IMR-90 (cell line): ENCODE results near the gene CLSTN3. TPM values are rescaled to one million over a fixed set of nuclear protein-coding genes. Genes with fewer than 3 reads are reported as not detected.
A peak's percentile ranks its signal among the peaks of the same experiment; 100 is the strongest.

ENCODE experiments used
- ATAC-seq: fragments of 200-7000 bp; cut with Tn5 transposase; 2 replicates; pipeline ENCODE4 v1.9.1; 2020; ENCODE audit warnings: low read depth, mild to moderate bottlenecking, moderate library complexity
- BruUV-seq: library from RNA; stranded (reverse); fragments of 400-500 nt; replicated peaks from 2 replicates; lab custom pipeline; 2021; lab: Mats Ljungman, UMichigan
- CTCF ChIA-PET: fragments of 300-600 bp; formaldehyde crosslinking; extraction: SDS; loops from one replicate; lab custom pipeline; 2021; ENCODE audit warnings: antibody characterized with exemption; lab: Yijun Ruan, JAX
- POLR2A ChIA-PET: fragments of 300-600 bp; sonication (Branson Sonifier 250); formaldehyde crosslinking; loops from one replicate; lab custom pipeline; 2022; ENCODE audit warnings: antibody characterized with exemption; ENCODE audit not compliant: unreplicated experiment; lab: Charles Lee
- DNase-seq: peaks from one replicate; pipeline ENCODE4 v3.0.0; 2013
- H2AFZ ChIP-seq: replicated peaks from 2 replicates; pipeline ENCODE3; 2013; ENCODE audit warnings: low read length, mild to moderate bottlenecking; ENCODE audit not compliant: poor library complexity
- H2AK5ac ChIP-seq: 2 replicates; pipeline ENCODE4 v1.6.1; 2013; ENCODE audit warnings: low read depth, low read length, inconsistent platforms
- H2AK9ac ChIP-seq: replicated peaks from 2 replicates; pipeline ENCODE3; 2013; ENCODE audit warnings: mild to moderate bottlenecking, low read depth, low read length, moderate library complexity; ENCODE audit not compliant: poor library complexity
- H2BK120ac ChIP-seq: 2 replicates; pipeline ENCODE4 v1.6.1; 2013; ENCODE audit warnings: low read depth, low read length, inconsistent platforms
- H2BK15ac ChIP-seq: 3 replicates; pipeline ENCODE4 v1.6.1; 2013; ENCODE audit warnings: low read depth, low read length, inconsistent platforms
- H2BK20ac ChIP-seq: 2 replicates; pipeline ENCODE4 v1.6.1; 2013; ENCODE audit warnings: low read depth, mild to moderate bottlenecking, inconsistent platforms, low read length, moderate library complexity
- H2BK5ac ChIP-seq: 2 replicates; pipeline ENCODE4 v1.6.1; 2013; ENCODE audit warnings: mild to moderate bottlenecking, low read depth, low read length, inconsistent platforms; ENCODE audit not compliant: poor library complexity, severe bottlenecking
- H3K14ac ChIP-seq: replicated peaks from 2 replicates; pipeline ENCODE4 v1.6.1; 2013; ENCODE audit warnings: low read depth, low read length, inconsistent platforms
- H3K18ac ChIP-seq: 2 replicates; pipeline ENCODE4 v1.6.1; 2013; ENCODE audit warnings: low read depth, low read length, control low read depth
- H3K23ac ChIP-seq: 2 replicates; pipeline ENCODE4 v1.6.1; 2013; ENCODE audit warnings: low read depth, low read length, inconsistent platforms
- H3K27ac ChIP-seq: 2 replicates; pipeline ENCODE4 v1.5.1; 2013; ENCODE audit warnings: mild to moderate bottlenecking, control low read depth, low read length; ENCODE audit not compliant: insufficient read depth
- H3K27me3 ChIP-seq: 2 replicates; pipeline ENCODE4 v1.6.1; 2013; ENCODE audit warnings: low read length; ENCODE audit not compliant: control insufficient read depth, insufficient read depth
- H3K36me3 ChIP-seq: 2 replicates; pipeline ENCODE4 v1.6.1; 2013; ENCODE audit warnings: low read length, mixed read lengths; ENCODE audit not compliant: control insufficient read depth, insufficient read depth
- H3K4ac ChIP-seq: 2 replicates; pipeline ENCODE4 v1.6.1; 2013; ENCODE audit warnings: low read depth, low read length, inconsistent platforms
- H3K4me1 ChIP-seq: 2 replicates; pipeline ENCODE4 v1.6.1; 2013; ENCODE audit warnings: low read length, mixed read lengths; ENCODE audit not compliant: control insufficient read depth, insufficient read depth
- H3K4me2 ChIP-seq: 2 replicates; pipeline ENCODE4 v1.6.1; 2013; ENCODE audit warnings: low read depth, mild to moderate bottlenecking, control low read depth, low read length, moderate library complexity
- H3K4me3 ChIP-seq: 2 replicates; pipeline ENCODE4 v1.5.1; 2013; ENCODE audit warnings: low read depth, mild to moderate bottlenecking, control low read depth, low read length, moderate library complexity; ENCODE audit not compliant: insufficient read depth
- H3K56ac ChIP-seq: 2 replicates; pipeline ENCODE4 v1.6.1; 2013; ENCODE audit warnings: low read length, inconsistent platforms; ENCODE audit not compliant: insufficient read depth; ENCODE audit errors: extremely low read depth
- H3K79me1 ChIP-seq, 2 experiments: 2 replicates each; pipeline ENCODE4 v1.6.1; 2013; ENCODE audit warnings: low read length in 2 of 2, inconsistent platforms in 1 of 2, low read depth in 1 of 2
- H3K9ac ChIP-seq: 2 replicates; pipeline ENCODE4 v1.6.1; 2013; ENCODE audit warnings: low read depth, low read length, control low read depth
- H3K9me1 ChIP-seq: 2 replicates; pipeline ENCODE4 v1.6.1; 2013; ENCODE audit warnings: low read length, inconsistent platforms; ENCODE audit not compliant: insufficient read depth
- H3K9me3 ChIP-seq: 2 replicates; pipeline ENCODE4 v1.6.1; 2013; ENCODE audit warnings: low read length; ENCODE audit not compliant: control insufficient read depth, insufficient read depth
- H4K20me1 ChIP-seq: 2 replicates; pipeline ENCODE4 v1.6.1; 2013; ENCODE audit warnings: low read length, inconsistent platforms; ENCODE audit not compliant: insufficient read depth
- H4K5ac ChIP-seq: 2 replicates; pipeline ENCODE4 v1.6.1; 2013; ENCODE audit warnings: mild to moderate bottlenecking, low read depth, low read length, control low read depth
- H4K8ac ChIP-seq, 2 experiments: 2 replicates each; pipeline ENCODE4 v1.6.1; 2013; ENCODE audit warnings: low read depth in 2 of 2, low read length in 2 of 2, control low read depth in 1 of 2, inconsistent platforms in 1 of 2
- H4K91ac ChIP-seq: 2 replicates; pipeline ENCODE4 v1.6.1; 2013; ENCODE audit warnings: low read depth, low read length, inconsistent platforms; ENCODE audit not compliant: insufficient read depth
- CTCF ChIP-seq: conservative IDR thresholded peaks from 2 replicates; pipeline ENCODE4 v1.5.1; 2012; ENCODE audit warnings: mild to moderate bottlenecking, low read depth, low read length, improper control_type of control experiment
- MXI1 ChIP-seq: IDR thresholded peaks from 2 replicates; pipeline ENCODE4 v1.6.1; 2012; ENCODE audit warnings: low read depth, mild to moderate bottlenecking, low read length, moderate library complexity, borderline replicate concordance
- RAD21 ChIP-seq: IDR thresholded peaks from 2 replicates; pipeline ENCODE4 v1.6.1; 2012; ENCODE audit warnings: low read length, improper control_type of control experiment
- SMC3 ChIP-seq: fragments of 150-350 bp; IDR thresholded peaks from 2 replicates; pipeline ENCODE4 v1.6.1; 2016; ENCODE audit warnings: low read depth, mild to moderate bottlenecking, antibody characterized with exemption, low read length, moderate library complexity
- WGBS, 2 experiments: methylation state at CpG; one replicate each; pipeline versions ENCODE4 v1.1.5 to v1.1.7; 2013; ENCODE audit warnings: missing lambda C conversion rate in 2 of 2; ENCODE audit not compliant: insufficient read length in 1 of 2; ENCODE audit errors: extremely low coverage in 2 of 2; 5-methylcytosine and 5-hydroxymethylcytosine counted together
- dilution Hi-C: fragments of 300-500 bp; cut with HindIII; formaldehyde crosslinking; loops from one replicate; pipeline ENCODE4 v1.14.3; 2018; ENCODE audit warnings: low sequenced_read_pairs; ENCODE audit not compliant: unreplicated experiment
- in situ Hi-C: fragments of 300-500 bp; cut with MboI; formaldehyde crosslinking; loops from 3 replicates; pipeline ENCODE4 v1.14.3; 2019; ENCODE audit warnings: low sequenced_read_pairs, inconsistent platforms, mixed read lengths
- intact Hi-C: fragments of 100-400 bp; cut with micrococcal nuclease; formaldehyde crosslinking; loops from 2 replicates; pipeline ENCODE4 v1.10.0; 2022
- polyA plus RNA-seq, 3 experiments: library from polyadenylated mRNA; depleted of rRNA; stranded (reverse); fragments of >200 nt; gene quantifications; 2 replicates each; pipeline ENCODE4 v1.2.3, GENCODE V29; 2012; ENCODE audit warnings: low replicate concordance in 1 of 3
- total RNA-seq: library from RNA; depleted of rRNA; stranded (reverse); fragments of >200 nt; gene quantifications from 2 replicates; pipeline ENCODE4 v1.2.3, GENCODE V29; 2012

CLSTN3 gene
- total and polyA plus RNA-seq, 2 of the 4 experiments (the other 2 are of a cell fraction), result 4.1 to 16.4 TPM

DNA sequence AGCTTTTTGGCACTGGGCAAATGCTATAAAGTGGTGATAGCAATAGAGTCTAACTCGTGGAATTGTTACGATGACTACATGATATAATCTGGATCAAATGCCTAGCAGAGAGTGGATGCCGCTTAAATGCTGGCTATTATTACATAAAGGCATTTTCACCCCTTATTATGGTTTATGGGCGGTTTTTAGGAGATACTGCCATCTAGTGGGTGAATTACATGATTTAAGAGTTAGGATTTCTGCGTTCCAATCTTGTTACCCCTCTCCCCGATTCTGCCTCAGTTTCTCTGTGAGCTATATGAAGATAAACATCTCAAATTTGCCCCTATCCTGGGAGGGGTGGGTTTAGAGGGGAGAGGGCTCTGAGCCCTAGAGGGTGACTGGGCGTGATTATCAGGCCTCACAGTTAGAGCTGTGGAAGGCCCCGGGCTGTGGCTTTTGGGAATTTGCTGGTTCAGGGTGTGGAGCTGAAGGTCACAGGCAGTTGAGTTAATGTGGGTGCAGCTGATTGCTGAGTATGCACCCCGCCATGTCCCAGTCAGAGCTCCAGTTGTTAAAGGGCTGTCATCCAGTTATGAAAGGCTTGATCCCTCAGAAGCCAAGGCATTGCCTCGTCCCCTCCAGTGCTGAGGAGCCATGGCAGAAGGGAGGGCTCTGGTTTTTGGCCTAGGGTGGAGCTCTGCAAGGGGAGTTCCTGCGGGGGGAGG is 14.4 kb downstream of the CLSTN3 start:
- Histone ChIP-seq H3K4ac (no peak overlapping the region), H3K9me3 (no peaks in the 10 kb centered on the region), H3K79me1 (no peaks in the 10 kb centered on the region), H3K4me1 (peaks cover 2% of the 10 kb centered on the region; the same call in 1 of the 2 replicates), H3K4me3 (no peak overlapping the region), H3K14ac (no peak overlapping the region), H2BK120ac (no peak overlapping the region), H2AFZ (peak overlapping the region; percentile 56), H3K18ac (no peak overlapping the region), H2BK20ac (no peak overlapping the region), H3K4me2 (no peak overlapping the region), H4K8ac (no peak overlapping the region), H4K91ac (no peak overlapping the region), H3K36me3 (peaks cover 42% of the 10 kb centered on the region), H2AK9ac (no peak overlapping the region), H4K5ac (no peak overlapping the region), H2AK5ac (no peak overlapping the region), H2BK5ac (no peak overlapping the region), H3K9ac (no peak overlapping the region), H4K20me1 (0 out of 2 replicates have a peak, but pooled peaks cover 3% of the 10 kb centered on the region), H3K9me1 (no peaks in the 10 kb centered on the region), H2BK15ac (no peak overlapping the region), H3K27ac (no peak overlapping the region), H3K27me3 (no peaks in the 10 kb centered on the region), H3K23ac (no peak overlapping the region), H3K56ac (no peak overlapping the region)
- in situ Hi-C loops, result no loop called here
- POLR2A ChIA-PET, result no interaction called here
- TF ChIP-seq RAD21 (peak; percentile 48), MXI1 (no peak), SMC3 (peak; percentile 32; the same call in 1 of the 2 replicates), CTCF (peak; percentile 58)
- dilution Hi-C loops, result no loop called here
- WGBS, 2 experiments, result no CpG with 5 or more reads among the region's 11 CpGs
- peak; percentile 57 for ATAC-seq
- DNase-seq, result peak; percentile 40
- no TSS peak for BruUV-seq
- CTCF ChIA-PET, result interaction anchor here (1.0 to 1.6 kb wide), 4 partner anchors 17 to 84 kb away, joined by 3 to 6 read pairs (median 3); partner anchors contain the start of gene C1S
- intact Hi-C loops, result loop anchor here (1.0 kb wide), 2 partner anchors 31 to 84 kb away; partner anchors contain the start of gene C1S
